Dendritic cell treated with granulocyte-macrophage colony-stimulating factor and Interleukin-4, amounts not matched to agents 40 ng/mL and 50 ng/mL, for 4 days (primary cell): ENCODE measurements around the gene C9orf50.
A peak's percentile ranks its signal among the peaks of the same experiment; 100 is the strongest.

Source experiments
- H3K27ac Mint-ChIP-seq: one replicate; pipeline ENCODE4 v1.8.0; 2022; ENCODE audit warnings: mild to moderate bottlenecking, mixed read lengths
- H3K27me3 Mint-ChIP-seq: one replicate; pipeline ENCODE4 v1.8.0; 2022; ENCODE audit warnings: mild to moderate bottlenecking, mixed read lengths
- H3K36me3 Mint-ChIP-seq: one replicate; pipeline ENCODE4 v1.8.0; 2022; ENCODE audit warnings: low read depth, mixed read lengths
- H3K4me1 Mint-ChIP-seq: one replicate; pipeline ENCODE4 v1.8.0; 2022; ENCODE audit warnings: low read depth, mixed read lengths
- H3K4me3 Mint-ChIP-seq: one replicate; pipeline ENCODE4 v1.8.0; 2022; ENCODE audit warnings: mild to moderate bottlenecking, moderate library complexity, mixed read lengths
- H3K9me3 Mint-ChIP-seq: one replicate; pipeline ENCODE4 v1.8.0; 2022; ENCODE audit warnings: mixed read lengths
- intact Hi-C: fragments of 100-400 bp; cut with micrococcal nuclease; formaldehyde crosslinking; loops from one replicate; pipeline ENCODE4 v1.15.0; 2022

The C9orf50 gene

GRCh38 chr9:129576546-129577543, 44.1 kb downstream of the C9orf50 start:
- no peak overlapping the region for H3K27ac Mint-ChIP-seq
- no peaks in the 10 kb centered on the region for H3K36me3 Mint-ChIP-seq
- H3K4me3 Mint-ChIP-seq, result no peak overlapping the region
- peaks cover 24% of the 10 kb centered on the region for H3K27me3 Mint-ChIP-seq
- intact Hi-C loops, result no loop called here
- peaks cover 25% of the 10 kb centered on the region for H3K4me1 Mint-ChIP-seq
- peaks cover 8% of the 10 kb centered on the region for H3K9me3 Mint-ChIP-seq

- intact Hi-C loops, result no loop called here
- Mint-ChIP-seq H3K4me3 (no peak overlapping the region), H3K36me3 (no peaks in the 10 kb centered on the region), H3K27ac (no peak overlapping the region), H3K9me3 (peaks cover 8% of the 10 kb centered on the region), H3K4me1 (peaks cover 30% of the 10 kb centered on the region), H3K27me3 (peaks cover 26% of the 10 kb centered on the region)
Measured at GRCh38 chr9:129575818-129576217, 45.1 kb downstream of the C9orf50 start.

GRCh38 chr9:129574911-129575585, 45.9 kb downstream of the C9orf50 start:
- no peak overlapping the region for H3K4me3 Mint-ChIP-seq
- H3K36me3 Mint-ChIP-seq, result no peaks in the 10 kb centered on the region
- peaks cover 8% of the 10 kb centered on the region for H3K9me3 Mint-ChIP-seq
- intact Hi-C loops, result no loop called here
- peaks cover 38% of the 10 kb centered on the region for H3K4me1 Mint-ChIP-seq
- H3K27me3 Mint-ChIP-seq, result peaks cover 26% of the 10 kb centered on the region
- H3K27ac Mint-ChIP-seq, result no peak overlapping the region

- no peak overlapping the region for H3K27ac Mint-ChIP-seq
- H3K4me1 Mint-ChIP-seq, result peaks cover 41% of the 10 kb centered on the region
- H3K9me3 Mint-ChIP-seq, result peaks cover 8% of the 10 kb centered on the region
- no peaks in the 10 kb centered on the region for H3K36me3 Mint-ChIP-seq
- peaks cover 34% of the 10 kb centered on the region for H3K27me3 Mint-ChIP-seq
- intact Hi-C loops, result no loop called here
- no peak overlapping the region for H3K4me3 Mint-ChIP-seq
Measured at GRCh38 chr9:129573977-129574376, 46.9 kb downstream of the C9orf50 start.

- H3K4me1 Mint-ChIP-seq, result peaks cover 50% of the 10 kb centered on the region
- H3K4me3 Mint-ChIP-seq, result no peak overlapping the region
- H3K27ac Mint-ChIP-seq, result no peak overlapping the region
- peaks cover 43% of the 10 kb centered on the region for H3K27me3 Mint-ChIP-seq
- H3K9me3 Mint-ChIP-seq, result peaks cover 8% of the 10 kb centered on the region
- intact Hi-C loops, result no loop called here
- H3K36me3 Mint-ChIP-seq, result no peaks in the 10 kb centered on the region
Measured at GRCh38 chr9:129572517-129572916, 48.4 kb downstream of the C9orf50 start.

- Mint-ChIP-seq H3K27me3 (peaks cover 46% of the 10 kb centered on the region), H3K27ac (no peak overlapping the region), H3K36me3 (no peaks in the 10 kb centered on the region), H3K4me3 (no peak overlapping the region), H3K9me3 (peaks cover 8% of the 10 kb centered on the region), H3K4me1 (peaks cover 52% of the 10 kb centered on the region)
- intact Hi-C loops, result no loop called here
Measured at GRCh38 chr9:129572052-129572425, 48.9 kb downstream of the C9orf50 start.

- Mint-ChIP-seq H3K4me3 (no peak overlapping the region), H3K27ac (peak overlapping the region; percentile 41), H3K9me3 (peaks cover 8% of the 10 kb centered on the region), H3K27me3 (peaks cover 51% of the 10 kb centered on the region), H3K4me1 (peaks cover 51% of the 10 kb centered on the region), H3K36me3 (no peaks in the 10 kb centered on the region)
- intact Hi-C loops, result no loop called here
Measured at GRCh38 chr9:129571298-129572051, 49.4 kb downstream of the C9orf50 start.

GRCh38 chr9:129570450-129571297, 50.2 kb downstream of the C9orf50 start:
- peaks cover 8% of the 10 kb centered on the region for H3K9me3 Mint-ChIP-seq
- peaks cover 45% of the 10 kb centered on the region for H3K4me1 Mint-ChIP-seq
- intact Hi-C loops, result no loop called here
- peak overlapping the region; percentile 41 for H3K27ac Mint-ChIP-seq
- no peak overlapping the region for H3K4me3 Mint-ChIP-seq
- peaks cover 51% of the 10 kb centered on the region for H3K27me3 Mint-ChIP-seq
- H3K36me3 Mint-ChIP-seq, result no peaks in the 10 kb centered on the region

- H3K4me1 Mint-ChIP-seq, result peaks cover 37% of the 10 kb centered on the region
- peak overlapping the region; percentile 21 for H3K4me3 Mint-ChIP-seq
- H3K27me3 Mint-ChIP-seq, result peaks cover 50% of the 10 kb centered on the region
- H3K36me3 Mint-ChIP-seq, result no peaks in the 10 kb centered on the region
- peak overlapping the region; percentile 41 for H3K27ac Mint-ChIP-seq
- intact Hi-C loops, result no loop called here
- H3K9me3 Mint-ChIP-seq, result peaks cover 8% of the 10 kb centered on the region
Measured at GRCh38 chr9:129569502-129570449, 51.1 kb downstream of the C9orf50 start.

- H3K27ac Mint-ChIP-seq, result no peak overlapping the region
- intact Hi-C loops, result no loop called here
- peak overlapping the region; percentile 73 for H3K4me3 Mint-ChIP-seq
- H3K36me3 Mint-ChIP-seq, result no peaks in the 10 kb centered on the region
- H3K4me1 Mint-ChIP-seq, result peaks cover 37% of the 10 kb centered on the region
- peaks cover 4% of the 10 kb centered on the region for H3K9me3 Mint-ChIP-seq
- peaks cover 50% of the 10 kb centered on the region for H3K27me3 Mint-ChIP-seq
Measured at GRCh38 chr9:129568560-129569501, 52.1 kb downstream of the C9orf50 start.

GRCh38 chr9:129567842-129568559, 52.9 kb downstream of the C9orf50 start:
- no peak overlapping the region for H3K27ac Mint-ChIP-seq
- intact Hi-C loops, result no loop called here
- no peaks in the 10 kb centered on the region for H3K36me3 Mint-ChIP-seq
- peaks cover 37% of the 10 kb centered on the region for H3K4me1 Mint-ChIP-seq
- no peaks in the 10 kb centered on the region for H3K9me3 Mint-ChIP-seq
- peak overlapping the region; percentile 73 for H3K4me3 Mint-ChIP-seq
- H3K27me3 Mint-ChIP-seq, result peaks cover 49% of the 10 kb centered on the region
